ENCODE results near the gene ZNRF3.

Gene ZNRF3

GRCh38 chr22:29083933-29084591, 200.7 kb downstream of the ZNRF3 start:
- TF ChIP-seq CEBPB (IDR thresholded peaks at IDR 0.05) (no peak), ZBTB7A (IDR thresholded peaks at IDR 0.05; ENCODE audit: low read depth) (no peak), EGR1 (IDR thresholded peaks at IDR 0.05) (no peak)

- no peak for TF ChIP-seq EGR1 (IDR thresholded peaks at IDR 0.05)
- no peak for TF ChIP-seq TCF12 (IDR thresholded peaks at IDR 0.05; ENCODE audit: low read depth)
- TF ChIP-seq TAF1 (IDR thresholded peaks at IDR 0.05; ENCODE audit: low read depth) = no peak
- TF ChIP-seq REST (IDR thresholded peaks at IDR 0.05; ENCODE audit: low read depth) = no peak
- TF ChIP-seq TEAD4 (IDR thresholded peaks at IDR 0.05) = no peak
- no peak for TF ChIP-seq EP300 (IDR thresholded peaks at IDR 0.05; ENCODE audit: borderline replicate concordance)
- no peak for TF ChIP-seq CEBPB (IDR thresholded peaks at IDR 0.05)
Observed at GRCh38 chr22:29087012-29087411, 203.6 kb downstream of the ZNRF3 start.

GRCh38 chr22:29088809-29089208, 205.4 kb downstream of the ZNRF3 start:
- no peak for TF ChIP-seq EP300 (IDR thresholded peaks at IDR 0.05; ENCODE audit: borderline replicate concordance)
- no peak for TF ChIP-seq MAX (IDR thresholded peaks at IDR 0.05)
- no peak for TF ChIP-seq EGR1 (IDR thresholded peaks at IDR 0.05)
- no peak for TF ChIP-seq USF1 (IDR thresholded peaks at IDR 0.05)
- TF ChIP-seq CREB1 (IDR thresholded peaks at IDR 0.05; ENCODE audit: low read depth) = no peak
- TF ChIP-seq RAD21 (IDR thresholded peaks at IDR 0.05; ENCODE audit: low read depth) = no peak
- no peak for TF ChIP-seq REST (IDR thresholded peaks at IDR 0.05; ENCODE audit: low read depth)
- TF ChIP-seq FOXM1 (IDR thresholded peaks at IDR 0.05; ENCODE audit: borderline replicate concordance, low read depth) = no peak
- TF ChIP-seq TCF12 (IDR thresholded peaks at IDR 0.05; ENCODE audit: low read depth) = no peak
- no peak for TF ChIP-seq YY1 (IDR thresholded peaks at IDR 0.05; ENCODE audit: low read depth)
- TF ChIP-seq TEAD4 (IDR thresholded peaks at IDR 0.05) = no peak
- TF ChIP-seq ZBTB7A (IDR thresholded peaks at IDR 0.05; ENCODE audit: low read depth) = no peak
- TF ChIP-seq NFIC (IDR thresholded peaks at IDR 0.05) = no peak
- TF ChIP-seq TAF1 (IDR thresholded peaks at IDR 0.05; ENCODE audit: low read depth) = no peak
- no peak for TF ChIP-seq CEBPB (IDR thresholded peaks at IDR 0.05)

GRCh38 chr22:29089507-29089906, 206.1 kb downstream of the ZNRF3 start:
- TF ChIP-seq CREB1 (IDR thresholded peaks at IDR 0.05; ENCODE audit: low read depth) = no peak
- TF ChIP-seq CEBPB (IDR thresholded peaks at IDR 0.05) = no peak
- TF ChIP-seq ZBTB7A (IDR thresholded peaks at IDR 0.05; ENCODE audit: low read depth) = no peak
- no peak for TF ChIP-seq NFIC (IDR thresholded peaks at IDR 0.05)
- no peak for TF ChIP-seq RAD21 (IDR thresholded peaks at IDR 0.05; ENCODE audit: low read depth)
- TF ChIP-seq MAX (IDR thresholded peaks at IDR 0.05) = no peak
- TF ChIP-seq FOXM1 (IDR thresholded peaks at IDR 0.05; ENCODE audit: borderline replicate concordance, low read depth) = no peak

- no peak for TF ChIP-seq TCF12 (IDR thresholded peaks at IDR 0.05; ENCODE audit: low read depth)
- no peak for TF ChIP-seq MAX (IDR thresholded peaks at IDR 0.05)
- TF ChIP-seq FOXM1 (IDR thresholded peaks at IDR 0.05; ENCODE audit: borderline replicate concordance, low read depth) = no peak
- TF ChIP-seq USF1 (IDR thresholded peaks at IDR 0.05) = no peak
- no peak for TF ChIP-seq CREB1 (IDR thresholded peaks at IDR 0.05; ENCODE audit: low read depth)
- TF ChIP-seq EGR1 (IDR thresholded peaks at IDR 0.05) = no peak
- TF ChIP-seq RAD21 (IDR thresholded peaks at IDR 0.05; ENCODE audit: low read depth) = no peak
- no peak for TF ChIP-seq REST (IDR thresholded peaks at IDR 0.05; ENCODE audit: low read depth)
- TF ChIP-seq ZBTB7A (IDR thresholded peaks at IDR 0.05; ENCODE audit: low read depth) = no peak
- no peak for TF ChIP-seq TEAD4 (IDR thresholded peaks at IDR 0.05)
Observed at GRCh38 chr22:29090039-29090438, 206.7 kb downstream of the ZNRF3 start.

All from Ishikawa (cell line).